Activated T-cell treated with anti-CD3 and anti-CD28 coated beads for 1 hour (primary cell): Measurements from ENCODE around the gene PRKAG2.
A peak's percentile ranks its signal among the peaks of the same experiment; 100 is the strongest.

Experiments used
- DNase-seq: peaks from one replicate; pipeline ENCODE4 v3.0.0-alpha.2; 2020; ENCODE audit warnings: low read depth

PRKAG2 gene

DNA sequence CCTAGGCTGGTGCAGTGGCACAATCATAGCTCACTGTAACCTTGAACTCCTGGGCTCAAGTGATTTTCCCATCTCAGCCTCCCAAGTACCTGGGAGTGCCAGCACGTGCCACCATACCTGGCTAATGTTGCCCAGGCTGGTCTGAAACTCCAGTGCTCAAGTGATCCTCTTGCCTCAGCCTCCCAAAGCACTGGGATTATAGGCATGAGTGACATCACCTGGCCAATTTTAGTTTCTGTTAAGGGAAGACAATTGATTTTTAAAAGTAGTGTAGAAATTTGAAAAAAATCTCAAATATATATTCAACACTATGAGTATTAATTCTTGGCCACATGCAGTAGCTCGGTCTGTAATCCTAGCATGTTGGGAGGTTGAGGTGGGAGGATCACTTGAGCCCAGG lies 235.3 kb downstream of the PRKAG2 start:
- DNase-seq = no peak

GRCh38 chr7:151637781-151638261 lies 239.1 kb downstream of the PRKAG2 start:
- DNase-seq = no peak

GRCh38 chr7:151634643-151635042 lies 242.3 kb downstream of the PRKAG2 start:
- DNase-seq = no peak

DNA sequence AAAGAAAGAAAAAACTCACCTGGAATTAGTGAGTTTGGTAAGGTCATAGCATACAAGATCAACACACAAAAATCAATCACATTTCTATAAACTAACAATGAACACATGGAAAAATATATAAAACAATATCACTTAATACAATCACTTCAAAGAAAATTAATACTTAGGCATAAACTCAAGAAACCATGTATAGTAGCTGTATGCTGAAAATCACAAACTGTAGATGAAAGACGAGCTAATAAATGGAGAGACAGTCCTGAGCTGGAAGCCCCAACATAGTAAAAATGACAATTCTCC lies 243.5 kb downstream of the PRKAG2 start:
- DNase-seq = no peak

DNA sequence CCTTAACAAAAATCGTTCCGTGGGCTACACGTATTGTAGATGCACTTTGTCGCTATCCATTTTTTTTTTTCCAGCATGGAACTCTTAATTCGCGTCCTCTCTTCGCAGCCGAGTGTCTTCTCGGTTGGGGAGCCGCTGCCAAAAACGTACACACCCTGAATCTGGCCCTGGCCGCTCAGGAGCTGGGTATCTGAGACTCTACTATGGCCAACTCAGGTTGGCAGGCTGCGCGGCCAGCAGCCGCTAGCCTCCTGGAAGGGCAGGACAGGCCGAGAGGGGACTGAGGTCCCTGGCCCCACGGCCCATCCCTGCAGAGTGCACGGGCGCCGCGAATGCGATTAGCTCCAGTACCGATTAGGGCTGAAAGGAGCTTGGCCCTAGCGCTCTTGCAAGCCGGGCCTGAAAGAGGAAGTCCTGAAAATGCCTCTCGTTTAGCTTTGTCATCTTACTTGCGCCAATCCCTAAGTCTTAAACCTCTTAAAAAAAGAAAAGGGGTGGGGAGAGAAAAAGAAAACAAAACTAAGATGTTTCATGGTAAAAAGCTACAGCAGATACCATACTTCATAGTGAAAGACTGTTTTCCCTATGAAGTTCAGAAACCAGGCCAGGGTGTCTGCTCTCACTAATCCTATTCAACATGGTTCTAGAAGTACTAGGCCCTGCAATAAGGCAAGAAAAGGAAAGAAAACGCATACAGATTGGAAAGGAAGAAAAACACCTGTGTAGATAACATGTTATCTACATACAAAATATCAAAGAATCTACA lies 244.0 kb downstream of the PRKAG2 start:
- DNase-seq = peak; percentile 42

DNA sequence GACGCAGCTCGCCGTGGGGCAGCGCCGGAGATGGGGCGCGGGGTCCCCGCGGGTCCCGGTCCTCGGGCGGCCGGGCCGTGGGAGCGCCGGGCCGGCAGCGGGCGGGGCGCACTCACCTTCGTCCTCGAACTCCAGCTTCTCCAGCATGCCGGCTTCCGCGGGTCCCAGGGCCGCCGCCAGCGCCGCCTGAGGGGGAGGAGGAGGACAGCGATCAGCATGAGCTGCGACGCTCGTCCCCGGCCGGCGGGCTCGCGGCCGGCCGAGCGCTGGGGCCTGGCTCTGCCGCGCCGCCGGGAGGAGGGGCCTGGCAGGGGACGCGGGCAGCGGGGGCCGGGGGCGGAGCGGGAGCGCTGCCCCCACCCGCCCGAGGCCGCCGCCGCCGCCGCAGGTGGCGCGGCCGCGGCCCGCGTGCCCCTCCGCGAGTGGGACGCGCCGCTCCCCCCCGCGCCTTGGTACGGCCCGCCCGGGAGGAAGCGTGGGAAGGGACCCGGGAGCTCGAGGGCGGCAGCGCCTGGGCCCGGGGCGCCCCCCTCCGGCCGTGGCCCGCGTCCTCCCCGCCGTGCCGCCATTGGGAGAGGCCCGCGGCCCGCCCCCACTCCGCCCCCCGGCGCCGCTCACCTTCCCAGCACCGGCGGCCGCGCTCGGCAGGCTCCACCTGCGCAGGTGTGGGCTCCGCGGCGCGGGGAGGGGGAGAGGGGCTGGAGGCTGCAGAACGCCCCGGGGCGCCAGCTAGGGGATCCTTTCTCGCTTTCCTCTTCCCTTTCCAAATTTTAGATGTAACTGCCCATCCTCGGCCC lies 244.8 kb downstream of the PRKAG2 start:
- peak; percentile 85 for DNase-seq

DNA sequence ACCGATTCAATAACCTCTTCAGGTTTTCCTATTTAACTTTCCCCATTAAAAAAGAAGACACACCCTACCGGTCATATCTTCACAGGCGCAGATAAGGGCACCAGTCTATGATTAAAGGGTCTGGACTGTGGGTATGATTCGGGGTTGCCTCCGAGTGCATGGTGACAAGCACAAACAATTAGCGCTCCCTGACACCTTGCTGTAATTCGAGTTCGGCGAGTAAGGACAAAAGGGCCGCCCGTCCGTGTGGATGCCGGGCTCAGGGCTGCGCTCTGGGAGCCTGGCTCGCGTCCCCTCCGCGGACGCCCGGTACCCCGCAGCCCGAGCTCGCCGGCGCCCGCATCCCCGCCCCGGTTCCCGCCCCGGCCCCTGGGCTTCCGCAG lies 245.4 kb downstream of the PRKAG2 start:
- no peak for DNase-seq

DNA sequence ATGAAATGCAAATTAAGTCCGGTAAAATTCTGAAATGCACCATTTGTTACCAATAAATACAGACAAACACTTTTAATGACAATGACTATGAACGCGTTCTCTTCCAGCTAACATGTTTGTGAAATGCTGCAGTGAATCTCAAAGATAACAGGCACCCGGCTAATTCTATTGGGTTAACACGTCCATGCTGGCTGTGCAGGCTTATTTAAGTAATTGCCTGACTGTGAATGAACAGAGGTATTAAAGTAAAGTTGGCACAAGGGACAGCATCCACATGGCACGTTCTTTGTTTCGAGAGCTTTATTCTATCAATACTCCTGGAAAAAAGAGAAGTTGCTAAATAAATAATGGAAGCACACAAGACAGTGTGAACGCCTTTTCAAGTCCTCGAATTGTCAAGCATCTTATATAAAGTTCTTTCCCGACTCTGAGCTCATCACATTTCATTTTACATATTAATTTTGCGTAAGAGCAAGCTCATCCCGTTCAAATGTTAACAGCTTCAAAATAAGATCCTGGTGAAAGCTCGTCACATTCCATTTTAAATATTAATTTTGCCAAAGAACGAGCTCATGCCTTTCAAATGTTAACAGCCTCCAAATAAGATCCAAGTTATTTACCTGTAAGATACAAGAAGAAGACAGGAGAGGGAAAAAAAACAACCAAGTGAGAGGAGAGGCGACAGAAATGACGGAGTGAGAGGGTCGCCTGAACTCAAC lies 245.9 kb downstream of the PRKAG2 start:
- DNase-seq = no peak

DNA sequence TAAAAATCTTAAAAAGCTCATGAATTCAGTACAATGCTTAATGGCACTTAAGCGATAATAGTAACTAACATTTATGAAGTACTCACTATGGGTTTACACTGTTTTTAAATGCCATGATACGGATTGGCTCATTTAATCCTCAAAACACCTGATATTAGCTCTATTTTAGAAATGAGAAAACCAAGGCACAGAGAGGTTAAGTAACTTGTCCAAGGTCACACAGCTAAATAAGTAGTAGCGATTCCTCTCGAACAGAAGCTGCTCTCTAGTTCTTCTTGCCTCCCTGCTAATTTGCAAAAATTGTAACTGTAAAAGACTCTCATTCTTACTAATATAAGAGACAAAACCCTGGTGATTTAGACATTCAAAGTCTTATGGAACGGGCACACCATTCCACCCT lies 246.6 kb downstream of the PRKAG2 start:
- no peak for DNase-seq

DNA sequence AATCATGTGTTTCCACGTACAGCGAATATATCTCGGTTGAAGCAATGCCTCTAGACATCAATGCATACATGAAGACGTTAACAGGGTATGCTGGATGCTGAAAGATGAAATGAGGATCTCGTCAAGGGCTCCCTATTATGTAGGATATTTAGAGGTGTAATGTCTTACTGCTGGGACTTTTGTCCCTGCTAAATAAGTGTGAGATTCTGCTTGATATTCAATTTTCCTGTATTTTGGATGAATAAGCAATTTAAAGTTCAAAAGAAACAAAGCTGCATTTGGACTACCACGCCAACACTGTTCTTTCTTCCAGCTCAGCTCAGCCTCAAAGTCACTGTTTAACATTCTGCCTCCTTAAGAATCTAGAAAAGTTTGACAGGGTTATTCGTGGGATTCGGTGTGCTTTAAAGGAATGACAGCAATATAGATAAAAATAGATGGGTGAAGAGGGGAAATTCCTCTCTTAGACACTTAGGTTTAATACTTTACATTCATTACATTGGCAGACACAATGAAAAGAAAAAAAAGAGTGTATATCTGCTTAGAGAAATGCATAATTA lies 247.1 kb downstream of the PRKAG2 start:
- no peak for DNase-seq

DNA sequence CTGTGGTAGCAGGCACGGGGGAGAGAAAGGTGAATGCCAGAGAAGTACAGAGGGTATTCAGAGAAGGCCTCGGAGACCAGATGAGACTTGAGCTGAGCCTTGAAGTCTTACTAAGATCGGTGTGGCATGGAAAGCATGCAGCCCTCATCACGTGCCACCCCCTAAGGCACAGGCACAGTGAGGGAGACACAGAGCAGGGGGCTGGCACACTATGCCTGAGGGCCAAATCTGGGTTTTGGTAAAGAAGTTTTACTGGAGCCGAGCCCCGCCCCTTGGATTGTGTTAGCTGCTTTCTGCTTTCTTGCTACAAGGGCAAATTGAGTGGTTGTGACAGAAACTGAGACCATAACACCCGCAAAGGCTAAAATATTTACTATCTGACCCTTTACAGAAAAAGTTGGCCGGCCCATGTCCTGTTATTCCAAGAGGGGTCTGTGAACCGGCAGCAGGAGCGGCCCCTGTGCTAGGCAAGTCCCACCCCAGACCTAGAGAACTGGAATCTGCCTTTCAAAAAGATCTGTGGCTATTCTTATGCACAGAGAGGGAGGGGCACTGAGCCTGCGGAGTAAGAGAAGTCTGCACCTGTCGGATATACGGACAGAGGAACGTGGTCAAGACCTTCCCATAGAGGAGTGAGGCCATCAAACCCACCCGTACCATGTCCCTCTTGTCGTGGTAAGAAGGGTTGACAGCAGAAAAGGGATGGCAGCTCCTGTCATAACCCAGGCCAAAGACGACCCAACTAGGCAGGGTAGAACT lies 247.9 kb downstream of the PRKAG2 start:
- DNase-seq = no peak

DNA sequence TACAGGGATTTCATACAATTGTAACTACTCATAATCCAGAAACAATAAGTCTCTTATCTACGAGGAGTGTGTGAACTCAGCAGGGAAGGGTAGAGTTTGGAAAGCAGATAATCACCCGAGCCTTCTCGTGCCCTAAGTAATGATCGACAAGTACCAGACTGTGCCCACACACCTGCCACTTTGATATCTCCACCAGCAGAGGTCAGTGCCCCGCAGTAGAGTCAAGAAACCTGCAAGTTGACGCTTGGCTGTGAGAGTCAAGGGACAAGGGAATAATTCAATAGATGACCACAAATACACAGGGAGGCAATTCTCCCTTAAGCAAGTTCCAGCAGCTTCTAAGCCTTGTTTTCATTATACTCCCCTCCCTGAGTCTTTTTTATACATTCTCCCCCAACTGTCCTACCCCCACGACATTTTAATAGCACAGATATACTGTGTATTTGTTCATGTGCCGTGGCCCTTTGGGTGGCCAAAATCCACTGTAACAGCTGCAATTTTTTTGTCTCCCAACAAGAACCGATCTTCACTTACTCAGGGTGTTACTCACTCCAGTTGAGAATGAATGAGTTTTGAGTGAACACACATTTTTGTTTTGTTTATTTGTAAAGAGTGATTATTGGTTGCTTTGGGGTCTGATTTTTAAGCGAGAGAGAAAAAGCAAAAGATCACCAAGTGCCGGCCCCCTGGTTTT lies 250.3 kb downstream of the PRKAG2 start:
- DNase-seq = peak; percentile 7

DNA sequence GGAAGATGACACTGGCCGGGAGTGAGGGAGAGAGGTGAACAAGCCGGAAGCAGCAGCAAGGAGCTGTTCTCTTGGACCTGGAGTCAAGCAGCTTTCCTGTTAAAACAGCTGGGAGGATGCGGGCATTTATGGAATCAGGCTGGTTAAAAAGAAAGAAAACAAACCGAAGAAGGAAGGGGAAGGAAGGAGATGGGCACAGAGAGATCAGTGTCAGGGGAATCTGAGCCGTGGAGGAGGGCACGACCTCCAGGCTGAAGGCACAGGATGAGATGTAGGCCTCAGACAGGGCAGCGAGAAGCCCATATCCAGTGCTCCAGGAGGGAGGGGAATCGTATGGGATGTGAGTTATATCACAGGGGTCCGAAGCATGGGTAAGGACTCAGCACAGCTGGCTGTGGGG lies 251.3 kb downstream of the PRKAG2 start:
- DNase-seq = no peak

DNA sequence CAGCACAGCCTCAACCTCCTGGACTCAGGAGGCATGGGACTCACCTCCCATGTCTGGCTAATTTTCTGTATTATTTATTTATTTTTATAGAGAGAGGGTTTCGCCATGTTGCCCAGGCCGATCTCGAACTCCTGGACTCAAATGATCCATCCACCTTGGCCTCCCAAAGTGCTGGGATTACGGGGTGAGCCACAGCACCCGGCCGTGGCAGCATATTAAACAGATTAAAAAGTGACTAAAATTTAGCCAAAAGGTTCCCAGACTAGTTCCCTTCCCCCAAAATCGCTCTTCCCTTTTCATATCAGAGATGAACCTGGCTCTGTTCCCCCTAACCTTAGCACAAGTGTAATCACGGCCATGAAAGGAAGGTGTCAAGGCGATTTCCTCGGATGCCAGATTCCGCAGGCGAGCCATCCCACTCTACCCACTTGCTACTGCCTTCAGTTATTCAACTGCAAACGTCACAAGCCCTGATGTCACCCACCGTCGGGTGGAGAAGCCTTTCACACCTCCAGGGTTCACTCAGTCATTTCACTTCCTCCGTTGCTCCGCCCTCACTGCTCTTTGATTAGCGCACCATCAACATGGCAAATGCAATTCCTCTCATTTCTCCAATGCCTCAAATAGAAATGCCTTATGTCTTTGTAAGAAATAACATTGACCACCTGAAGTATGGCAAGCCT lies 252.5 kb downstream of the PRKAG2 start:
- DNase-seq = no peak

DNA sequence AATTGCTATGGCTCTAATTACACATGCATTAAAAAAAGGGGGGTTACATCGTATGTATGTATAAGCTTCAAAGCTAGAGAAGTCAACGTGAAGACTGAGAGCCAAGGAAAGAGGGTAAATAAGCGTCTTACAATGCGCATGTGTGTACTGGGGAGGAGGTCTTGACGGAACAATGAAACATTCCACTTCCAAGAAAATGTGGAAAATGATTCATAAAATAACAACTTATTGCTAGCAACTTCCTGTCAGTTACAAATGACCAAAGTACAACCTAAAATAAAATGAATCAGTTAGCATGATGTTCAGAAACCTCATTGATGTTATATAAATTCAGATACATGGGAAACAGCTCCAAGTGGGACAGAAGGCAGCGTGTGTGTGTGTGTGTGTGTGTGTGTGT lies 253.1 kb downstream of the PRKAG2 start:
- DNase-seq = no peak

DNA sequence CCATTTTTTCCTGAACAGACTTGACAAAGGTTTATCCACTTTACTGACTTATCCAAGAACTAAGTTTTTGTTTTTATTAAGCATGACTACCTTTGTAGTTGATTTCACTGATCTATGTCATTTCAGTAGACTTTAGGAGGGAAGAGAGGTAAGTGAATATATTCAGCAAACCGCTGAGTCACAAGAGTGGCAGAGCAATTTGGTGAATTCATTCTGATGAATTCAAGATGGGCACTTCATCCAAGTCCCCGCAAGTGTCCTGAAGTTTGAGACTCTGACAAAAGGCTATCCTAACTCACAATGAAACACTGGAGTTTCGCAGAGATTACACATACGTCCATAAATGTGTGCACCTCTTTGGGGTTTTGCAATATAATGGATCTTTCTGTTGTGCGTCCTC lies 255.0 kb downstream of the PRKAG2 start:
- no peak for DNase-seq

- no peak for DNase-seq
These were observed 260.3 kb downstream of the PRKAG2 start for GRCh38 chr7:151616443-151617213.

DNA sequence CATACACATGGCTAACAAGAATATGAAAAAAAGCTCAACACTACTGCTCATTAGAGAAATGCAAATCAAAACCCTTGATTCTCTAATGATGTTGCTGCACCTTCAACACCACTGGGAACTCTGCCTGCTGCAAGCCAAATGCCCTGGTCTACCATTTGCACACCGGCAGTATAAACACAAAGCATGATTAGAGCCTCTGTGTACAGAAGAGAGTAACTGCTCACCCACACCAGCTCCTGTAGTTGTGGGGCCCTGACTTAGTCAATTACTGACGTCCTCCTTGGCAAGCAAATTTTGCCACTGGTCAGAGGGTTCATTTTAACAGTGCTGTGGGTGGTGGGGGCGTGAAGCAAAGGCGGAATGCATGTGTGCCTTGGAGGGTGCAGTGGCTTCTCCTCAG lies 261.1 kb downstream of the PRKAG2 start:
- no peak for DNase-seq

DNA sequence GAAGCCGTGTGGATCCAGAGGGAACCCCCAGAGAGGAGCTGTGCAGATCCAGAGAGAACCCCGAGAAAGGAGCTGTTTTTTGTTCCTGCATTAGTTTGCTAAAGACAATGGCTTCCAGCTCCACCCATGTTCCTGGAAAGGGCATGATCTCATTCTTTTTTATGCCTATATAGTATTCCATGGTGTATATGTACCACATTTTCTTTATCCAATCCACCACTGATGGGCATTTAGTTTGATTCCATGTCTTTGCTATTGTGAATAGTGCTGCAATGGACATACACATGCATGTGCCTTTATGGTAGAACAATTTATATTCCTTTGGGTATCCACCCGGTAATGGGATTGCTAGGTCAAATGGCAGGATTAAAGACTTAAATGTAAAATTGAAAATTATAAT lies 261.9 kb downstream of the PRKAG2 start:
- DNase-seq = no peak

DNA sequence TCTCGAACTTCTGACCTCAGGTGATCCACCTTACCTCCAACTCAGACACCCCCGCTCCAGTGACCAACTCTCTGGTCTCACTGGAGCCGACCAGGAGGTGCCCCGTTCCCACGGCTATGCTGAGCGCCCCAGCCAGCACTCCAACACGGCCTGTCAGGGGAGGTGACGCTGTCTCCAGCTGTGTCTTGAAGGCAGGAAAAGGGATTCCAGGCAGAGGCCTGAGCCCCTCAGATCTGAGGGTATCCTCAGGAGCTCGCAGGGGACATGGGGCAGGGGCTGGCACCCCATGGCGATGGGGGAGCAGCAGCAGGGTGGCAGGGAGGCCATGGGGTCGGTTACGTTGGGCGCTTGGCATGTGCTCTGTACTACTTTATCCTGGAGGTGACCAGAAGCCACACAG lies 262.9 kb downstream of the PRKAG2 start:
- DNase-seq = no peak
